Glutamatergic neuron (in vitro differentiated cells): ENCODE data around the gene CAMK1G. TPM values are rescaled to one million over a fixed set of nuclear protein-coding genes. Genes with fewer than 3 reads are reported as not detected.

ENCODE experiments used
- DNase-seq: peaks from one replicate; pipeline ENCODE4 v3.0.0; 2022
- H3K27ac Mint-ChIP-seq: one replicate; pipeline ENCODE4 v1.8.0; 2020; ENCODE audit warnings: mild to moderate bottlenecking, mixed read lengths, inconsistent platforms; ENCODE audit not compliant: unreplicated experiment
- H3K27me3 Mint-ChIP-seq: one replicate; pipeline ENCODE4 v1.8.0; 2020; ENCODE audit warnings: mild to moderate bottlenecking, moderate library complexity, mixed read lengths, inconsistent platforms; ENCODE audit not compliant: unreplicated experiment
- H3K36me3 Mint-ChIP-seq: one replicate; pipeline ENCODE4 v1.8.0; 2020; ENCODE audit warnings: mild to moderate bottlenecking, mixed read lengths, inconsistent platforms; ENCODE audit not compliant: unreplicated experiment
- H3K4me1 Mint-ChIP-seq: one replicate; pipeline ENCODE4 v1.8.0; 2020; ENCODE audit warnings: mild to moderate bottlenecking, low read depth, mixed read lengths, inconsistent platforms; ENCODE audit not compliant: unreplicated experiment
- H3K4me3 Mint-ChIP-seq: one replicate; pipeline ENCODE4 v1.8.0; 2020; ENCODE audit warnings: mild to moderate bottlenecking, mixed read lengths, inconsistent platforms; ENCODE audit not compliant: unreplicated experiment
- H3K9me3 Mint-ChIP-seq: one replicate; pipeline ENCODE4 v1.8.0; 2020; ENCODE audit warnings: mild to moderate bottlenecking, moderate library complexity, mixed read lengths, inconsistent platforms; ENCODE audit not compliant: unreplicated experiment
- total RNA-seq: library from RNA; stranded (reverse); fragmentation: NEBNext Ultra II Directional; extraction: Animal tissue kit (Norgen Biotek cat#: 25700); gene quantifications from one replicate; pipeline ENCODE4 v1.2.1, GENCODE V29; 2021; ENCODE audit not compliant: unreplicated experiment
- TF ChIP-seq, protein P1 (sequence below): fragments of 200-600 bp; sonication (generic); IDR thresholded peaks from one replicate; pipeline ENCODE4 v1.5.0; 2021; ENCODE audit not compliant: partially characterized antibody, unreplicated experiment

The CAMK1G gene
- total RNA-seq, 1 donor from 2014 or later = 2.0 TPM

GRCh38 chr1:209556162-209556690 is 27.3 kb upstream of the CAMK1G start:
- Mint-ChIP-seq H3K9me3 (peaks cover 3% of the 10 kb centered on the region), H3K4me1 (peaks cover 13% of the 10 kb centered on the region), H3K4me3 (no peak overlapping the region), H3K27me3 (no peaks in the 10 kb centered on the region), H3K27ac (no peak overlapping the region), H3K36me3 (no peaks in the 10 kb centered on the region)
- TF ChIP-seq, protein P1, sequence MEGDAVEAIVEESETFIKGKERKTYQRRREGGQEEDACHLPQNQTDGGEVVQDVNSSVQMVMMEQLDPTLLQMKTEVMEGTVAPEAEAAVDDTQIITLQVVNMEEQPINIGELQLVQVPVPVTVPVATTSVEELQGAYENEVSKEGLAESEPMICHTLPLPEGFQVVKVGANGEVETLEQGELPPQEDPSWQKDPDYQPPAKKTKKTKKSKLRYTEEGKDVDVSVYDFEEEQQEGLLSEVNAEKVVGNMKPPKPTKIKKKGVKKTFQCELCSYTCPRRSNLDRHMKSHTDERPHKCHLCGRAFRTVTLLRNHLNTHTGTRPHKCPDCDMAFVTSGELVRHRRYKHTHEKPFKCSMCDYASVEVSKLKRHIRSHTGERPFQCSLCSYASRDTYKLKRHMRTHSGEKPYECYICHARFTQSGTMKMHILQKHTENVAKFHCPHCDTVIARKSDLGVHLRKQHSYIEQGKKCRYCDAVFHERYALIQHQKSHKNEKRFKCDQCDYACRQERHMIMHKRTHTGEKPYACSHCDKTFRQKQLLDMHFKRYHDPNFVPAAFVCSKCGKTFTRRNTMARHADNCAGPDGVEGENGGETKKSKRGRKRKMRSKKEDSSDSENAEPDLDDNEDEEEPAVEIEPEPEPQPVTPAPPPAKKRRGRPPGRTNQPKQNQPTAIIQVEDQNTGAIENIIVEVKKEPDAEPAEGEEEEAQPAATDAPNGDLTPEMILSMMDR = no peak
- no peak for DNase-seq

DNA sequence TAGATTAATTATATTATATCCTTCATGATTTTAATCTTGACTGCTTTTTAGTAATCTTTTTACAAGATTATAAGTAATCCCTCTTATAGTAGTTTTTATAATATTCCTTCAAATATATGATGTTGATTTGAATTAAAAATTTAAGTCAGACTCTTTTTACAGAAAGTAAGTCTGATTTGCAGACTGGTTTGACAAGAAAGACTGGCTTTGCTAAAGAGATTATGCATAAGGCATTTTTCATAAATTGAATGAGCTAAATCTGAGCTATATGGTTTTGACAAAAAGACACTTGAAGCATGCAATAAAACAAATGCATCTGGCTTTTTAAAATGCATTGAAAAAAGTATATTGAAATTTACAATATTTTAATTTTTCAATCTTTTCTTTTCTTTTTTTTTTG is 26.3 kb upstream of the CAMK1G start:
- DNase-seq = no peak
- H3K9me3 Mint-ChIP-seq = peaks cover 4% of the 10 kb centered on the region
- no peaks in the 10 kb centered on the region for H3K36me3 Mint-ChIP-seq

GRCh38 chr1:209560529-209560928 is 23.0 kb upstream of the CAMK1G start:
- Mint-ChIP-seq H3K27ac (peak overlapping the region; percentile 78), H3K36me3 (no peaks in the 10 kb centered on the region), H3K9me3 (peaks cover 4% of the 10 kb centered on the region), H3K27me3 (peaks cover 9% of the 10 kb centered on the region), H3K4me3 (peak overlapping the region; percentile 58), H3K4me1 (peaks cover 39% of the 10 kb centered on the region)
- TF ChIP-seq, protein P1 = no peak
- DNase-seq = no peak

More for the DNA sequence above, 26.3 kb upstream of the CAMK1G start:
- no peak overlapping the region for H3K4me3 Mint-ChIP-seq
- TF ChIP-seq, protein P1 = no peak
- peaks cover 5% of the 10 kb centered on the region for H3K27me3 Mint-ChIP-seq
- peaks cover 22% of the 10 kb centered on the region for H3K4me1 Mint-ChIP-seq
- no peak overlapping the region for H3K27ac Mint-ChIP-seq

DNA sequence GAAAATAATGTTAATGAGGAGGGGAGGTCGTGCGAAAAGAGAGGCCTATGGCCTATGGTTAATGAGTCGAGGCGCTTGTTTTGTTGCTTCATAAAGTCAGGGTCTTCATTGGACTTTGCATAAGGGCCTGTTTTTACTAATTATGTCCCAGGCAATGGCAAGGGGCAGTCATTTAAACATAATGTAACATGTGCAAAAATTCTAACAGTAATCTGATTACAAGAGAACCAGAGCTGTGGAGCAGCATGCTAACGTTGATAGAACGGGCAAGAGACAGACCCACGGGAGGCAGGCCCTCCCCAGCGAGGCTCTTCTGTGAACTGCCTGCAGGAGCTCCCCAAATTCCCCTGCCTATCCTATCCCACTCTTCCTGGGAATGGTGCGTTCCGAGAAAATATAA is 22.6 kb upstream of the CAMK1G start:
- TF ChIP-seq, protein P1 = no peak
- Mint-ChIP-seq H3K9me3 (peaks cover 4% of the 10 kb centered on the region), H3K27ac (peak overlapping the region; percentile 78), H3K36me3 (no peaks in the 10 kb centered on the region), H3K4me3 (peak overlapping the region; percentile 58), H3K4me1 (peaks cover 39% of the 10 kb centered on the region), H3K27me3 (peaks cover 10% of the 10 kb centered on the region)
- no peak for DNase-seq

DNA sequence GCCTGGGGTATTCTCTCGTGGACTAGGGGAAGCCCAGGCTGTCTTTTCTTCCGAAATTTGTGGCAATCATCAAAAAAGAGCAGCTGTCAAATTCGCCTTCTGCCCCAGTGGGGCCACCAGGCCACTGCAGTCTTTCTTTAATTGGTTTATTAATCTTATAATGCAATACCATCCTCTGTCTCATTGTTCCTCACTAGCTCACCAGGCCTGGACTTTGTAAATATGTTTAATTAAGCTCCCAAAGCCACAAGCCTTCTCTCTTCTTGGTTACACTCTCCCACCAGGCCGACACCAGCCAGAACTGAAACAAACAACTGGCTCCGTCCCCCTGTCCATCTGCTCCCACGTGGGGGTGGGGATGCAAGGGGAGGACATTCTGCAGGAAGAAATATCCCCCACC is 22.0 kb upstream of the CAMK1G start:
- TF ChIP-seq, protein P1 = no peak
- Mint-ChIP-seq H3K4me3 (peak overlapping the region; percentile 51), H3K4me1 (peaks cover 39% of the 10 kb centered on the region), H3K27me3 (peaks cover 10% of the 10 kb centered on the region), H3K9me3 (peaks cover 4% of the 10 kb centered on the region), H3K36me3 (no peaks in the 10 kb centered on the region), H3K27ac (peak overlapping the region; percentile 78)
- peak; percentile 28 for DNase-seq
